Activated CD8-positive, alpha-beta T cell treated with anti-CD3 and anti-CD28 coated beads for 36 hours (primary cell): ENCODE results near the gene SCML1. TPM values are rescaled to one million over a fixed set of nuclear protein-coding genes. Genes with fewer than 3 reads are reported as not detected.

Experiments used
- ATAC-seq: fragments of 200-7000 bp; cut with Tn5 transposase; one replicate; pipeline ENCODE4 v1.10.0; 2021; ENCODE audit warnings: mild to moderate bottlenecking, moderate library complexity
- CTCF ChIA-PET: fragments of 350-600 bp; sonication (Branson Sonifier 250); formaldehyde crosslinking; loops from one replicate; lab custom pipeline; 2021; ENCODE audit warnings: antibody characterized with exemption; lab: Charles Lee
- POLR2A ChIA-PET: fragments of 350-600 bp; sonication (Branson Sonifier 250); formaldehyde crosslinking; loops from one replicate; lab custom pipeline; 2021; ENCODE audit warnings: antibody characterized with exemption; lab: Charles Lee
- DNase-seq: peaks from one replicate; pipeline ENCODE4 v3.0.0-alpha.2; 2020
- H3K27ac Mint-ChIP-seq: one replicate; pipeline ENCODE4 v1.8.0; 2021; ENCODE audit warnings: mild to moderate bottlenecking, mixed read lengths
- H3K27me3 Mint-ChIP-seq: one replicate; pipeline ENCODE4 v1.8.0; 2021; ENCODE audit warnings: mixed read lengths
- H3K36me3 Mint-ChIP-seq: one replicate; pipeline ENCODE4 v1.8.0; 2021; ENCODE audit warnings: low read depth, mixed read lengths
- H3K4me1 Mint-ChIP-seq: one replicate; pipeline ENCODE4 v1.8.0; 2021; ENCODE audit warnings: low read depth, mixed read lengths
- H3K4me3 Mint-ChIP-seq: one replicate; pipeline ENCODE4 v1.8.0; 2021; ENCODE audit warnings: mild to moderate bottlenecking, moderate library complexity, mixed read lengths
- H3K9me3 Mint-ChIP-seq: one replicate; pipeline ENCODE4 v1.8.0; 2021; ENCODE audit warnings: mixed read lengths
- intact Hi-C: fragments of 100-400 bp; cut with micrococcal nuclease; formaldehyde crosslinking; loops from one replicate; pipeline ENCODE4 v1.10.0; 2022
- total RNA-seq, 2 experiments: library from RNA; stranded (reverse); gene quantifications; one replicate each; pipeline ENCODE4 v1.2.3, GENCODE V29; 2021
- TF ChIP-seq, protein P1 (sequence below): fragments of 200-600 bp; IDR thresholded peaks from one replicate; pipeline ENCODE4 v1.8.0; 2022; ENCODE audit warnings: antibody characterized with exemption, mild to moderate bottlenecking

The SCML1 gene
- total RNA-seq, 2 experiments from 2014 or later = 4.1 to 4.6 TPM

DNA sequence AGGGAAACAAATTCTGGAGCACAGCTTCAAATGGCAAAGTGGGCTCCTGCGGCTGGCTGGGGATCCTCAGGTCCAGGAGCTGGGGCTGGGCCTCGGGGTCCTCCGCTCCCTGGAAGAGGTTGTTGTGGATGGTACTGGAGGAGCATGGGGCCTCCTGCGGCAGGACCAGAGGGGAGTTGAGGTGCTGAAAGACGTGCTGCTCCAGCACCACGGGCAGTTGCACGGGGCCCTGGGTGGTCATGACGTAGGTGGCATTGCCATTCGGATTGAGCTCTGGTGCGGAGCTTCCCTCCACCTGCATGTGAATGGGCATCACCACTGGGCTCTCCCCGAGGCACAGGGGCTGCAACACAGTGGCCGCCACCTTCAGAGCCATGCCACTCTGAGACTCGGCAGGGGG lies 64.1 kb downstream of the SCML1 start:
- DNase-seq = no peak
- Mint-ChIP-seq H3K27ac (no peak overlapping the region), H3K9me3 (no peaks in the 10 kb centered on the region), H3K36me3 (no peaks in the 10 kb centered on the region), H3K4me1 (peaks cover 4% of the 10 kb centered on the region), H3K27me3 (no peaks in the 10 kb centered on the region), H3K4me3 (no peak overlapping the region)
- ChIA-PET CTCF (interaction anchor here (1.0 kb wide), 1 partner anchor 10 kb away, joined by 3 read pairs; no protein-coding TSS in a partner anchor), POLR2A (interaction anchor here (1.0 kb wide), 1 partner anchor 11 kb away, joined by 3 read pairs; no protein-coding TSS in a partner anchor)
- no peak for ATAC-seq
- TF ChIP-seq, protein P1, sequence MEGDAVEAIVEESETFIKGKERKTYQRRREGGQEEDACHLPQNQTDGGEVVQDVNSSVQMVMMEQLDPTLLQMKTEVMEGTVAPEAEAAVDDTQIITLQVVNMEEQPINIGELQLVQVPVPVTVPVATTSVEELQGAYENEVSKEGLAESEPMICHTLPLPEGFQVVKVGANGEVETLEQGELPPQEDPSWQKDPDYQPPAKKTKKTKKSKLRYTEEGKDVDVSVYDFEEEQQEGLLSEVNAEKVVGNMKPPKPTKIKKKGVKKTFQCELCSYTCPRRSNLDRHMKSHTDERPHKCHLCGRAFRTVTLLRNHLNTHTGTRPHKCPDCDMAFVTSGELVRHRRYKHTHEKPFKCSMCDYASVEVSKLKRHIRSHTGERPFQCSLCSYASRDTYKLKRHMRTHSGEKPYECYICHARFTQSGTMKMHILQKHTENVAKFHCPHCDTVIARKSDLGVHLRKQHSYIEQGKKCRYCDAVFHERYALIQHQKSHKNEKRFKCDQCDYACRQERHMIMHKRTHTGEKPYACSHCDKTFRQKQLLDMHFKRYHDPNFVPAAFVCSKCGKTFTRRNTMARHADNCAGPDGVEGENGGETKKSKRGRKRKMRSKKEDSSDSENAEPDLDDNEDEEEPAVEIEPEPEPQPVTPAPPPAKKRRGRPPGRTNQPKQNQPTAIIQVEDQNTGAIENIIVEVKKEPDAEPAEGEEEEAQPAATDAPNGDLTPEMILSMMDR = no peak
- intact Hi-C loops = no loop called here

DNA sequence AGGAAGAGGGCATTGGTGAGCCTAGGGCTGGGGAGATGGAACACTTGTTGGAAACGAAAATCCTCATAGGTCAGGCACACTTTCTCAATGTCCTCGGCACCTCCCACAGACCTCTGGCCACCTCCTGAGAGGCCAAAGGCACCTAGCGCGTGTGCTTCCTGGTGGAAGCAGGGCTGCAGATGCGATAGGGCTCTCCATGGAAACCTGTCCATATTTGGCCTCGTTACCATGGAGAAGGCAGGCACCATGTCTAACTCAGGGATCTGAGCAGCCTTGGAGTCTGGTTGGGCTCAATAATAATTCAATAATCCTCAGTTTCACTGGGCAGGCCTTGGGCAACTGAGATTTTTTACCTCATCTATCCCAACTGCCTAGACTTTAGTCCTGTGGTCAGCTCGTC lies 65.5 kb downstream of the SCML1 start:
- H3K27ac Mint-ChIP-seq = no peak overlapping the region
- TF ChIP-seq, protein P1 = no peak
- intact Hi-C loops = no loop called here
- H3K27me3 Mint-ChIP-seq = no peaks in the 10 kb centered on the region
- H3K36me3 Mint-ChIP-seq = no peaks in the 10 kb centered on the region
- ChIA-PET CTCF (no interaction called here), POLR2A (no interaction called here)
- DNase-seq = no peak
- H3K9me3 Mint-ChIP-seq = no peaks in the 10 kb centered on the region
- no peak overlapping the region for H3K4me3 Mint-ChIP-seq
- H3K4me1 Mint-ChIP-seq = peaks cover 4% of the 10 kb centered on the region
- ATAC-seq = no peak

DNA sequence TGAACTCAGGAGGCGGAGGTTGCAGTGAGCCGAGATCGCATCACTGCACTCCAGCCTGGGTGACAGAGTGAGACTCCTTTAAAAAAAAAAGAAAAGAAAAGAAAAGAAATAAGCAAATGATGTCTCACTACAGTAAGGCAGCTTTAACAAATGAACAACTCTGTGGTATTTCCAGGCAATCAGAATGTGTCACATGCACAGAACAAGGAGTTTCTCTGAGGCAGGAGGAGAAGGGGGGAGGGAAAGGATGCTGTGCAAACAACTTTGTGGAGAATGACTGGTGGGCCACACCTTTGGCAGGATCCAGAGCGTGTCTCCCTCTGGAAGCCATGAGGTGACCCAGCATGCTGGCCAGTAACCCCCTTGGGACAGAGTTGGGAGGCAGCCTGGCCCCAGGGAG lies 66.2 kb downstream of the SCML1 start:
- TF ChIP-seq, protein P1 = no peak
- Mint-ChIP-seq H3K4me3 (no peak overlapping the region), H3K27ac (no peak overlapping the region), H3K36me3 (no peaks in the 10 kb centered on the region), H3K27me3 (no peaks in the 10 kb centered on the region), H3K4me1 (no peaks in the 10 kb centered on the region), H3K9me3 (no peaks in the 10 kb centered on the region)
- intact Hi-C loops = no loop called here
- POLR2A ChIA-PET = no interaction called here
- DNase-seq = no peak
- ATAC-seq = no peak
- CTCF ChIA-PET = no interaction called here

Other genes with a start within 250 kb of the SCML1 start
- under 1 TPM; 0.20 to 0.41 TPM for gene RAI2, start 123.8 kb downstream of the SCML1 start, total RNA-seq